Endodermal cell (in vitro differentiated cells): ENCODE measurements around the gene DOK3. TPM values are rescaled to one million over a fixed set of nuclear protein-coding genes. Genes with fewer than 3 reads are reported as not detected.

Source experiments
- DNase-seq: peaks from one replicate; pipeline ENCODE4 v3.0.0-alpha.2; 2017
- H3K27ac ChIP-seq: 2 replicates; pipeline ENCODE4 v1.5.1; 2013; ENCODE audit warnings: mild to moderate bottlenecking, low read depth, low read length, moderate library complexity
- H3K27me3 ChIP-seq: 2 replicates; pipeline ENCODE4 v1.6.1; 2013; ENCODE audit warnings: mild to moderate bottlenecking, low read length, moderate library complexity; ENCODE audit not compliant: insufficient read depth, control insufficient read depth, poor library complexity, severe bottlenecking
- H3K36me3 ChIP-seq: 2 replicates; pipeline ENCODE4 v1.7.0; 2013; ENCODE audit warnings: mild to moderate bottlenecking, low read length, moderate library complexity; ENCODE audit not compliant: control insufficient read depth, insufficient read depth
- H3K4me1 ChIP-seq: one replicate; pipeline ENCODE4 v1.7.0; 2013; ENCODE audit warnings: low read length; ENCODE audit not compliant: control insufficient read depth, insufficient read depth
- H3K4me3 ChIP-seq: 2 replicates; pipeline ENCODE4 v1.5.1; 2013; ENCODE audit warnings: mild to moderate bottlenecking, low read length, moderate library complexity
- H3K9ac ChIP-seq: 2 replicates; pipeline ENCODE4 v1.6.1; 2013; ENCODE audit warnings: mild to moderate bottlenecking, low read length, moderate library complexity; ENCODE audit not compliant: poor library complexity, severe bottlenecking; ENCODE audit errors: extremely low read depth
- H3K9me3 ChIP-seq: 2 replicates; pipeline ENCODE4 v1.6.1; 2013; ENCODE audit warnings: mild to moderate bottlenecking, low read length, moderate library complexity; ENCODE audit not compliant: control insufficient read depth
- H3K27ac Mint-ChIP-seq: 2 replicates; pipeline ENCODE4 v1.8.0; 2020; ENCODE audit warnings: mixed read lengths
- H3K27me3 Mint-ChIP-seq: 2 replicates; pipeline ENCODE4 v1.8.0; 2021; ENCODE audit warnings: mild to moderate bottlenecking, mixed read lengths; ENCODE audit not compliant: insufficient read depth
- H3K36me3 Mint-ChIP-seq: 2 replicates; pipeline ENCODE4 v1.8.0; 2020; ENCODE audit warnings: low read depth, mixed read lengths
- H3K4me1 Mint-ChIP-seq: 2 replicates; pipeline ENCODE4 v1.8.0; 2020; ENCODE audit warnings: mixed read lengths
- H3K4me3 Mint-ChIP-seq: 2 replicates; pipeline ENCODE4 v1.8.0; 2020; ENCODE audit warnings: mild to moderate bottlenecking, moderate library complexity, mixed read lengths
- H3K9me3 Mint-ChIP-seq: 2 replicates; pipeline ENCODE4 v1.8.0; 2020; ENCODE audit warnings: mild to moderate bottlenecking, mixed read lengths
- CTCF ChIP-seq: fragments of 200-600 bp; sonication (generic); conservative IDR thresholded peaks from 2 replicates; pipeline ENCODE4 v1.5.0; 2021; ENCODE audit warnings: antibody characterized with exemption, mild to moderate bottlenecking
- WGBS, 2 experiments: methylation state at CpG; one replicate each; pipeline versions ENCODE4 v1.1.5 to v1.1.7; 2013; ENCODE audit warnings: missing lambda C conversion rate in 2 of 2, mixed read lengths in 1 of 2; ENCODE audit not compliant: insufficient coverage in 1 of 2, insufficient read length in 1 of 2; 5-methylcytosine and 5-hydroxymethylcytosine counted together
- total RNA-seq, 2 donors: library from RNA; stranded (reverse); fragmentation: NEBNext Ultra II Directional in 1 of 2; extraction: Animal tissue kit (Norgen Biotek cat#: 25700) in 1 of 2; gene quantifications; 2 replicates in 1 of 2; 3 replicates in 1 of 2; pipeline ENCODE4 v1.2.1, GENCODE V29; 2021

The DOK3 gene
- total RNA-seq, 2 donors from 2014 or later, result 2.1 to 7.7 TPM

GRCh38 chr5:177526191-177526590 lies 16.6 kb upstream of the DOK3 start:
- Histone ChIP-seq H3K4me3 (no peak overlapping the region), H3K4me1 (no peaks in the 10 kb centered on the region), H3K36me3 (peaks cover 92% of the 10 kb centered on the region), H3K9me3 (no peaks in the 10 kb centered on the region), H3K9ac (no peak overlapping the region), H3K27me3 (no peaks in the 10 kb centered on the region), H3K27ac (no peak overlapping the region)
- Mint-ChIP-seq H3K4me1 (no peaks in the 10 kb centered on the region), H3K9me3 (no peaks in the 10 kb centered on the region), H3K4me3 (no peak overlapping the region), H3K27me3 (no peaks in the 10 kb centered on the region), H3K27ac (no peak overlapping the region), H3K36me3 (peaks cover 47% of the 10 kb centered on the region)
- WGBS, 2 experiments, result 97 to 100% methylated on average over 2 to 3 of the region's 4 CpGs
- no peak for DNase-seq
- TF ChIP-seq CTCF, result no peak

DNA sequence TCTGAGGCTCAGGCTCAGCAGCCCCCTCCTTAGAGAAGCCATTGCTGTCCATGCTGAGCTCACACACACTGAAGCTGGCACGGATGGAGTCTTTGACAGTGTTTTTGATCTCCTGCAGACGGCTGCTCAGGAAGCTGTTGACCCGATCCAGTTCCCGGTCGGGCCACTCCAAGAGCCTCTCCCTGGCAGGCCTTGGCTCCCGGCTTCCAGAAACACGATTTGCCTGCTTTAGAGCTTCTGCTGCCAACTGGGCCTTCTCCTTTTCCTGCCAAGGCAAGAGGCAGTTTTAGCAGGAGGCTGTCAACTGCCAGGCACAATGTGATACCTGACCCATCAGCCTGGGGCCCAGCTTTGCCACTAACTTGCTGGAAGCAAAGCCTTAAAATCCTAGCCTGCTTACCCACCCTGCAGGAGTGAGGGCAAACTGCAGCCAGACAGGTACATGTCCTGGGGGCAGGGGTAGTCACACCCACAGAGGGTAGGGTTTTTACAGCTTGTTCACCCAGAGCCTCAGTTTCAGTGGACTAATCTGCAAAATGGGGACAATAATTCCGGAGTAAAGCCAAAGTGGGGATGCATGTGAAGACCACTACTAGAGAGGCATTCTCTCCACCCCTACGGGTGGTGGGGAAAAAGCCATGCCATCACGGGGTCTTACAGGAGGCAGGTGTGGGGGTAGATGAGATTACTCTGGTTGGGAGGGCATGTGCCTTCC lies 15.5 kb upstream of the DOK3 start:
- no peaks in the 10 kb centered on the region for H3K9me3 ChIP-seq
- Mint-ChIP-seq H3K9me3 (no peaks in the 10 kb centered on the region), H3K27ac (no peak overlapping the region), H3K4me1 (no peaks in the 10 kb centered on the region), H3K4me3 (no peak overlapping the region), H3K27me3 (no peaks in the 10 kb centered on the region), H3K36me3 (peaks cover 49% of the 10 kb centered on the region)
- H3K36me3 ChIP-seq, result peaks cover 93% of the 10 kb centered on the region
- no peaks in the 10 kb centered on the region for H3K4me1 ChIP-seq
- peak; percentile 11 for TF ChIP-seq CTCF
- no peak overlapping the region for H3K9ac ChIP-seq
- no peaks in the 10 kb centered on the region for H3K27me3 ChIP-seq
- no peak overlapping the region for H3K4me3 ChIP-seq
- H3K27ac ChIP-seq, result no peak overlapping the region
- DNase-seq, result no peak
- 96% methylated on average over 8 to 10 of the region's 10 CpGs for WGBS, 2 experiments

DNA sequence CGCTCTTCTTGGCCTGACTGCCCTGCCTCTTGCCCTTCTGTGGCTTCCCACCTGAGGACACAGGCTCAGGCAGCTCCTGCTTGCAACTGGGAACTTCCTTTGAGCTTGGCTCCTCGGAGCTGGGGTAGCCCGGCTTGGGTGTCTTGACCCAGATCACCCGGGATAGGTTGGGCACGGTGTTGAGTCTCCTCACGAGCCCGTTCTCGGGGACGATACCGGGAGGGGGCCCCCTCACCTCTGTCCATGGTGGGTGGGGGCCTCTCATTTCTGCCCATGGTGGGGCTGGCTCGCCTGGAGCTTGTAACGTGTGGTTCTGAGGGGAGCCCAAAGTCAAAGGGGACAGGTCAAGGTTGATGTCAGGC lies 14.9 kb upstream of the DOK3 start:
- peaks cover 51% of the 10 kb centered on the region for H3K36me3 Mint-ChIP-seq
- H3K9ac ChIP-seq, result no peak overlapping the region
- 96 to 98% methylated on average over 11 to 12 of the region's 12 CpGs for WGBS, 2 experiments
- H3K27me3 ChIP-seq, result no peaks in the 10 kb centered on the region
- no peak overlapping the region for H3K4me3 ChIP-seq
- no peaks in the 10 kb centered on the region for H3K4me1 Mint-ChIP-seq
- no peaks in the 10 kb centered on the region for H3K9me3 Mint-ChIP-seq
- peaks cover 93% of the 10 kb centered on the region for H3K36me3 ChIP-seq
- no peak for TF ChIP-seq CTCF
- H3K27ac ChIP-seq, result no peak overlapping the region
- DNase-seq, result no peak
- H3K4me1 ChIP-seq, result no peaks in the 10 kb centered on the region
- H3K9me3 ChIP-seq, result no peaks in the 10 kb centered on the region
- no peaks in the 10 kb centered on the region for H3K27me3 Mint-ChIP-seq
- H3K4me3 Mint-ChIP-seq, result no peak overlapping the region
- no peak overlapping the region for H3K27ac Mint-ChIP-seq
